OCI-LY1 (cell line): ENCODE results near the gene PAH.

Source experiments
- H2AFZ ChIP-seq: fragments of 200-600 bp; sonication (generic), shearing (Covaris generic); 2 replicates; pipeline ENCODE4 v1.6.0; 2014; ENCODE audit warnings: antibody characterized with exemption, mild to moderate bottlenecking, low read length
- H3F3A ChIP-seq: fragments of 200-600 bp; sonication (generic), shearing (Covaris generic); 2 replicates; pipeline ENCODE4 v1.6.0; 2014; ENCODE audit warnings: mild to moderate bottlenecking, antibody characterized with exemption, low read length, moderate library complexity; ENCODE audit not compliant: insufficient read depth
- H3K27ac ChIP-seq: fragments of 200-600 bp; sonication (generic); 2 replicates; pipeline ENCODE4 v1.5.1; 2014; ENCODE audit warnings: low read length, mixed run types, mild to moderate bottlenecking, low read depth; ENCODE audit not compliant: poor library complexity, severe bottlenecking
- H3K27me3 ChIP-seq: fragments of 200-600 bp; sonication (generic); 2 replicates; pipeline ENCODE4 v1.6.0; 2014; ENCODE audit warnings: antibody characterized with exemption, mild to moderate bottlenecking, low read length, moderate library complexity; ENCODE audit not compliant: insufficient read depth
- H3K36me3 ChIP-seq: fragments of 200-600 bp; sonication (generic); 2 replicates; pipeline ENCODE4 v1.6.1; 2014; ENCODE audit warnings: mild to moderate bottlenecking, antibody characterized with exemption, low read length, moderate library complexity, mixed read lengths; ENCODE audit not compliant: insufficient read depth
- H3K4me1 ChIP-seq: fragments of 200-600 bp; sonication (generic); 2 replicates; pipeline ENCODE4 v1.5.1; 2014; ENCODE audit warnings: mild to moderate bottlenecking, low read length, moderate library complexity; ENCODE audit not compliant: insufficient read depth, severe bottlenecking
- H3K4me2 ChIP-seq: fragments of 200-600 bp; sonication (generic), shearing (Covaris generic); 2 replicates; pipeline ENCODE4 v1.6.1; 2014; ENCODE audit warnings: low read length
- H3K4me3 ChIP-seq: fragments of 200-600 bp; sonication (generic); 2 replicates; pipeline ENCODE4 v1.5.1; 2014; ENCODE audit warnings: low read length, low read depth, mild to moderate bottlenecking, mixed read lengths; ENCODE audit not compliant: poor library complexity, severe bottlenecking
- H3K79me2 ChIP-seq: fragments of 200-600 bp; shearing (Covaris generic); 2 replicates; pipeline ENCODE4 v1.6.1; 2016; ENCODE audit warnings: mixed run types, low read length, mixed read lengths; ENCODE audit not compliant: insufficient read depth
- H3K9ac ChIP-seq: fragments of 200-600 bp; sonication (generic), shearing (Covaris generic); 2 replicates; pipeline ENCODE4 v1.6.1; 2014; ENCODE audit warnings: mild to moderate bottlenecking, low read length, mixed read lengths
- H3K9me2 ChIP-seq: fragments of 200-600 bp; sonication (generic), shearing (Covaris generic); 2 replicates; pipeline ENCODE4 v1.6.1; 2014; ENCODE audit warnings: low read depth, mild to moderate bottlenecking, low read length, mixed read lengths
- H3K9me3 ChIP-seq: fragments of 200-600 bp; shearing (Covaris generic); 2 replicates; pipeline ENCODE4 v1.6.1; 2014; ENCODE audit warnings: low read length, mixed read lengths
- H4K20me1 ChIP-seq: fragments of 200-600 bp; sonication (generic), shearing (Covaris generic); 2 replicates; pipeline ENCODE4 v1.6.0; 2016; ENCODE audit warnings: mild to moderate bottlenecking, low read length; ENCODE audit not compliant: insufficient read depth
- EZH2 ChIP-seq: fragments of 200-600 bp; sonication (generic), shearing (Covaris generic); IDR thresholded peaks from 2 replicates; pipeline ENCODE4 v1.8.0; 2017; ENCODE audit warnings: borderline replicate concordance, mixed run types, mild to moderate bottlenecking, antibody characterized with exemption, low read length, moderate library complexity, mixed read lengths
- TF ChIP-seq, protein P1 (sequence below): fragments of 200-600 bp; sonication (generic), shearing (Covaris generic); IDR thresholded peaks from 2 replicates; pipeline ENCODE4 v1.5.1; 2017; ENCODE audit warnings: mild to moderate bottlenecking, antibody characterized with exemption, low read length, moderate library complexity, mixed read lengths

Gene PAH

DNA sequence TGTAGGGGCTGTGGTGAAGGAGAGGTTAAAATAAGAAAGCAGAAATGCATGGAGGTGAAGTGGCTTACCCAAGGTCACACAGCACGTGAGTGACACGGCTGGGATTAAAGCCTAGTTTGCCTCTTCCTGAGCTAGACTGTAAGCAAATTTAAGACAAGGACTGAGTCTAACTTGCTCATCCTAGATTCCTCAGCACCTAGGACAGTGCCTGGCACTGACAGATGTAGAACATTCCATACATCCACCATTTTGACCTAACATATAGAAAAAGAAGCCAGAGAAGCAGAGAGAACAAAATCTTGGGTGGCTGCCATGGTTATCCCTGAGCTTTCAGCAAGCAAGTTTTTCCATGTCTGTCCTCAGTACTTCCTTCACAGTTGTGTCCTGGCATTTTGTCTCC, 110.5 kb downstream of the PAH start:
- H3K4me2 ChIP-seq: no peak overlapping the region
- H4K20me1 ChIP-seq: no peaks in the 10 kb centered on the region
- H3F3A ChIP-seq: no peaks in the 10 kb centered on the region
- no peaks in the 10 kb centered on the region for H3K36me3 ChIP-seq
- no peak overlapping the region for H2AFZ ChIP-seq
- no peaks in the 10 kb centered on the region for H3K27me3 ChIP-seq
- no peaks in the 10 kb centered on the region for H3K4me1 ChIP-seq
- TF ChIP-seq, protein P1, sequence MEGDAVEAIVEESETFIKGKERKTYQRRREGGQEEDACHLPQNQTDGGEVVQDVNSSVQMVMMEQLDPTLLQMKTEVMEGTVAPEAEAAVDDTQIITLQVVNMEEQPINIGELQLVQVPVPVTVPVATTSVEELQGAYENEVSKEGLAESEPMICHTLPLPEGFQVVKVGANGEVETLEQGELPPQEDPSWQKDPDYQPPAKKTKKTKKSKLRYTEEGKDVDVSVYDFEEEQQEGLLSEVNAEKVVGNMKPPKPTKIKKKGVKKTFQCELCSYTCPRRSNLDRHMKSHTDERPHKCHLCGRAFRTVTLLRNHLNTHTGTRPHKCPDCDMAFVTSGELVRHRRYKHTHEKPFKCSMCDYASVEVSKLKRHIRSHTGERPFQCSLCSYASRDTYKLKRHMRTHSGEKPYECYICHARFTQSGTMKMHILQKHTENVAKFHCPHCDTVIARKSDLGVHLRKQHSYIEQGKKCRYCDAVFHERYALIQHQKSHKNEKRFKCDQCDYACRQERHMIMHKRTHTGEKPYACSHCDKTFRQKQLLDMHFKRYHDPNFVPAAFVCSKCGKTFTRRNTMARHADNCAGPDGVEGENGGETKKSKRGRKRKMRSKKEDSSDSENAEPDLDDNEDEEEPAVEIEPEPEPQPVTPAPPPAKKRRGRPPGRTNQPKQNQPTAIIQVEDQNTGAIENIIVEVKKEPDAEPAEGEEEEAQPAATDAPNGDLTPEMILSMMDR: no peak
- no peak for TF ChIP-seq EZH2
- no peaks in the 10 kb centered on the region for H3K9me2 ChIP-seq
- H3K4me3 ChIP-seq: no peak overlapping the region
- no peak overlapping the region for H3K9ac ChIP-seq
- no peaks in the 10 kb centered on the region for H3K79me2 ChIP-seq
- no peaks in the 10 kb centered on the region for H3K9me3 ChIP-seq
- no peak overlapping the region for H3K27ac ChIP-seq

DNA sequence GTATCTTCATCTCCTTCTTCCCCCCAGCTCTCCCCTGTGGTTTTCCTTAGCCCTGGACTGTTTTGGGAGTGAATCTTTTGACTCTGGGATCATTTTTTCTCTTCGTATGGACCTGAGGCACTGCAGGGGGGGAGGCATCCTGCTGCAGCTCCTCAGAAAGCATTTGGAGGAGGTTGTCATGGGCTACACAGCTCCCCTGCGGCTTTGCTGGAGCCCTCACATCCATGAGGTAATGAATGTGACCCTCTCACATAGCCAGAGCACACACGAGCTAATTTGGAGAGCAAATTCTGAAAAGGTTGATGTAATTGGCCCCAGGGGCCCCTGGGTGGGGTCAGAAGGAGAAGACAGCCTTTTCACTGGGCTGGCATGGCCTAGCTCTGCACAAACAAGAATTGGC, 110.9 kb downstream of the PAH start:
- Histone ChIP-seq H3K9me2 (no peaks in the 10 kb centered on the region), H4K20me1 (no peaks in the 10 kb centered on the region), H3F3A (no peaks in the 10 kb centered on the region), H3K36me3 (no peaks in the 10 kb centered on the region), H3K79me2 (no peaks in the 10 kb centered on the region), H3K9ac (no peak overlapping the region), H3K27ac (no peak overlapping the region), H2AFZ (no peak overlapping the region), H3K4me2 (no peak overlapping the region), H3K27me3 (no peaks in the 10 kb centered on the region), H3K4me1 (no peaks in the 10 kb centered on the region), H3K4me3 (no peak overlapping the region), H3K9me3 (no peaks in the 10 kb centered on the region)
- TF ChIP-seq, protein P1: no peak
- no peak for TF ChIP-seq EZH2

DNA sequence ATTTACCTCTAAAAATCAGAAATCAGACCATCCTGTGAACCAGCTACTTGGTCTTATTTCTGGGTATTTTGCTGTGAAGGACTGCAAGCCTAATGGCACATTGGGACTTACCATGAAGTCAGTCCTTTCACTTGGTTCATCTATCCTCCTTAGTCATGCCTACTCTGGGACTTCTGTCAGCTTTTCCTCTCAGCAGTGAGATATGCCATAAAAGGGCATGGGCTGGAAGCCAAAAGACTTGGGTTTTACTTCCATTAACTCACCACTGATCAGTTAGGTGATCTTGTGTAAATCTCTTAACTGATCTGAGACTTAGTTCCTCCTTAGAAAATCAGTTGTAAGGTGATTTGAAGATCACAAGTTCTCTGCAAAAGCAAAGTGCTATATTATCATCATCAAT, 116.5 kb downstream of the PAH start:
- Histone ChIP-seq H3K36me3 (no peaks in the 10 kb centered on the region), H3K9me3 (no peaks in the 10 kb centered on the region), H2AFZ (no peak overlapping the region), H3K79me2 (no peaks in the 10 kb centered on the region), H4K20me1 (no peaks in the 10 kb centered on the region), H3K9ac (no peak overlapping the region), H3K4me3 (no peak overlapping the region), H3F3A (no peaks in the 10 kb centered on the region), H3K27me3 (no peaks in the 10 kb centered on the region), H3K4me2 (no peak overlapping the region), H3K4me1 (no peaks in the 10 kb centered on the region), H3K9me2 (no peaks in the 10 kb centered on the region), H3K27ac (no peak overlapping the region)
- TF ChIP-seq, protein P1: no peak
- TF ChIP-seq EZH2: no peak
